CD4-positive, alpha-beta memory T cell (primary cell): Measurements from ENCODE around the gene DUSP8. TPM values are rescaled to one million over a fixed set of nuclear protein-coding genes. Genes with fewer than 3 reads are reported as not detected.

ENCODE experiments used
- CTCF ChIA-PET: fragments of 350-600 bp; sonication (Branson Sonifier 250); formaldehyde crosslinking; loops from one replicate; lab custom pipeline; 2021; ENCODE audit warnings: inconsistent platforms; ENCODE audit not compliant: partially characterized antibody; lab: Charles Lee
- POLR2A ChIA-PET: fragments of 350-600 bp; sonication (Branson Sonifier 250); formaldehyde crosslinking; loops from one replicate; lab custom pipeline; 2021; ENCODE audit not compliant: partially characterized antibody; lab: Charles Lee
- DNase-seq, 5 donors: peaks; one replicate each; pipeline versions ENCODE4 v3.0.0 to v3.0.0-alpha.2; 2020 to 2022; ENCODE audit warnings: mixed read lengths in 1 of 5
- H3K27ac ChIP-seq: one replicate; pipeline ENCODE4 v1.7.0; 2013; ENCODE audit warnings: low read depth, low read length
- H3K27me3 ChIP-seq: 2 replicates; pipeline ENCODE4 v1.7.0; 2013; ENCODE audit warnings: mild to moderate bottlenecking, low read length, moderate library complexity; ENCODE audit not compliant: insufficient read depth
- H3K36me3 ChIP-seq: 2 replicates; pipeline ENCODE4 v1.7.0; 2013; ENCODE audit warnings: mild to moderate bottlenecking, low read length, moderate library complexity; ENCODE audit not compliant: insufficient read depth
- H3K4me1 ChIP-seq: 2 replicates; pipeline ENCODE4 v1.7.0; 2013; ENCODE audit warnings: mild to moderate bottlenecking, low read length, moderate library complexity; ENCODE audit not compliant: insufficient read depth
- H3K4me3 ChIP-seq, 2 donors: one replicate each; pipeline ENCODE4 v1.7.0; 2013; ENCODE audit warnings: low read length in 2 of 2, mild to moderate bottlenecking in 1 of 2
- H3K9me3 ChIP-seq, 2 donors: one replicate each; pipeline ENCODE4 v1.7.0; 2013; ENCODE audit warnings: low read length in 2 of 2, control low read depth in 1 of 2; ENCODE audit not compliant: control insufficient read depth in 1 of 2
- H3K27ac Mint-ChIP-seq, 7 donors: one replicate each; pipeline ENCODE4 v1.8.0; 2020 to 2021; ENCODE audit warnings: mixed read lengths in 7 of 7, mild to moderate bottlenecking in 6 of 7, inconsistent platforms in 3 of 7, moderate library complexity in 3 of 7
- H3K27me3 Mint-ChIP-seq, 2 donors: one replicate each; pipeline ENCODE4 v1.8.0; 2020 to 2021; ENCODE audit warnings: mixed read lengths in 2 of 2
- H3K36me3 Mint-ChIP-seq, 2 donors: one replicate each; pipeline ENCODE4 v1.8.0; 2020 to 2021; ENCODE audit warnings: mixed read lengths in 2 of 2, inconsistent platforms in 1 of 2, mild to moderate bottlenecking in 1 of 2
- H3K4me1 Mint-ChIP-seq, 4 donors: one replicate each; pipeline ENCODE4 v1.8.0; 2020 to 2021; ENCODE audit warnings: mixed read lengths in 4 of 4, mild to moderate bottlenecking in 1 of 4
- H3K4me3 Mint-ChIP-seq, 8 donors: one replicate each; pipeline ENCODE4 v1.8.0; 2020 to 2021; ENCODE audit warnings: mixed read lengths in 8 of 8, mild to moderate bottlenecking in 7 of 8, moderate library complexity in 6 of 8, inconsistent platforms in 3 of 8
- H3K9me3 Mint-ChIP-seq, 8 donors: one replicate each; pipeline ENCODE4 v1.8.0; 2020 to 2021; ENCODE audit warnings: mixed read lengths in 8 of 8, mild to moderate bottlenecking in 5 of 8, inconsistent platforms in 3 of 8, moderate library complexity in 1 of 8
- intact Hi-C: fragments of 100-400 bp; cut with micrococcal nuclease; formaldehyde crosslinking; loops from one replicate; pipeline ENCODE4 v1.15.1; 2023
- polyA plus RNA-seq, 2 donors: library from polyadenylated mRNA; unstranded; fragments of 300-500 nt; fragmentation: Illumina TruSeq; gene quantifications; one replicate each; pipeline ENCODE4 v1.2.3, GENCODE V29; 2021
- total RNA-seq, 2 experiments: library from RNA; stranded (reverse); gene quantifications; one replicate each; pipeline ENCODE4 v1.2.3, GENCODE V29; 2021

DUSP8 gene
- total and polyA plus RNA-seq, 4 experiments from 2014 or later = 1.5 to 5.8 (median 5.8) TPM; not detected in 1

DNA sequence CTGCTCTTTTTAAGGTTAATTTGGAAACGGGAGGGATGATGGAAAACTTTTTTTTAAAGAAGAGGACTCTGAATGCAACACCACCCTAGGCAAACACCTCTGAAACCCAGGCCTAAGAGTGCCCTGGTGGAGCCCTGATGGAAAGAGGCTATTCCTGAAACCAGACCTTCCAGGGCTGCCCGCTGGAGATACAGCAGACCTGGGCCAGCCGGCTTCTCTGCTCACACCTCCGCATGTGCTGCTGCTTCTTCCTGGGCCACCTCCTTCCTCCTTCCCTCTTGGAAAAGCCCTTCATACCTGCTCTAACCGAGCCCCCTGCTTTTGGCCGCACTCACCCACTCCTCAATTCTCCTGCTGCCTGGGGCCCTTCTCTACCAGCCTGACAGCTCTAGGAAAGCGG, 37.9 kb downstream of the DUSP8 start:
- H3K27ac ChIP-seq = no peak overlapping the region
- H3K9me3 Mint-ChIP-seq = peaks cover 0 to 2% (median 0%) of the 10 kb centered on the region in 8 donors
- H3K27me3 ChIP-seq = no peaks in the 10 kb centered on the region
- H3K27ac Mint-ChIP-seq = peak overlapping the region in 1 of 7 donors; percentile 41
- peaks cover 74% of the 10 kb centered on the region for H3K4me1 ChIP-seq
- H3K27me3 Mint-ChIP-seq = no peaks in the 10 kb centered on the region
- CTCF ChIA-PET = no interaction called here
- H3K9me3 ChIP-seq = no peaks in the 10 kb centered on the region
- intact Hi-C loops = no loop called here
- H3K36me3 Mint-ChIP-seq = peaks cover 9 to 14% of the 10 kb centered on the region in 2 donors
- no peak for DNase-seq
- H3K4me3 ChIP-seq = no peak overlapping the region
- H3K4me3 Mint-ChIP-seq = no peak overlapping the region
- POLR2A ChIA-PET = no interaction called here
- H3K36me3 ChIP-seq = peaks cover 26% of the 10 kb centered on the region
- H3K4me1 Mint-ChIP-seq = peaks cover 25 to 73% (median 36%) of the 10 kb centered on the region in 4 donors

GRCh38 chr11:1533342-1533725, 38.7 kb downstream of the DUSP8 start:
- peaks cover 26% of the 10 kb centered on the region for H3K36me3 ChIP-seq
- H3K27ac ChIP-seq = no peak overlapping the region
- H3K4me3 Mint-ChIP-seq = peak overlapping the region in 1 of 8 donors; percentile 49
- H3K4me1 Mint-ChIP-seq = peaks cover 27 to 81% (median 38%) of the 10 kb centered on the region in 4 donors
- H3K27me3 ChIP-seq = no peaks in the 10 kb centered on the region
- DNase-seq = no peak
- ChIA-PET POLR2A (no interaction called here), CTCF (no interaction called here)
- H3K4me1 ChIP-seq = peaks cover 82% of the 10 kb centered on the region
- H3K9me3 Mint-ChIP-seq = peaks cover 0 to under 1% (median 0%) of the 10 kb centered on the region in 8 donors
- intact Hi-C loops = no loop called here
- H3K27me3 Mint-ChIP-seq = no peaks in the 10 kb centered on the region
- H3K4me3 ChIP-seq = no peak overlapping the region
- peaks cover 9 to 15% of the 10 kb centered on the region in 2 donors for H3K36me3 Mint-ChIP-seq
- H3K9me3 ChIP-seq = no peaks in the 10 kb centered on the region
- no peak overlapping the region for H3K27ac Mint-ChIP-seq

GRCh38 chr11:1532606-1533341, 39.3 kb downstream of the DUSP8 start:
- no peaks in the 10 kb centered on the region for H3K27me3 ChIP-seq
- no peak overlapping the region for H3K27ac ChIP-seq
- Mint-ChIP-seq H3K36me3 (peaks cover 9 to 20% of the 10 kb centered on the region in 2 donors), H3K27me3 (no peaks in the 10 kb centered on the region), H3K27ac (peak overlapping the region in 2 of 7 donors; percentile 59 to 80), H3K9me3 (no peaks in the 10 kb centered on the region), H3K4me1 (peaks cover 32 to 87% (median 41%) of the 10 kb centered on the region in 4 donors), H3K4me3 (peak overlapping the region in 2 of 8 donors; percentile 22 to 49)
- CTCF ChIA-PET = no interaction called here
- intact Hi-C loops = no loop called here
- no peaks in the 10 kb centered on the region for H3K9me3 ChIP-seq
- POLR2A ChIA-PET = no interaction called here
- peaks cover 26% of the 10 kb centered on the region for H3K36me3 ChIP-seq
- DNase-seq = no peak
- H3K4me1 ChIP-seq = peaks cover 86% of the 10 kb centered on the region
- no peak overlapping the region for H3K4me3 ChIP-seq

GRCh38 chr11:1532014-1532586, 40.0 kb downstream of the DUSP8 start:
- Mint-ChIP-seq H3K9me3 (no peaks in the 10 kb centered on the region), H3K27ac (peak overlapping the region in 1 of 7 donors; percentile 37), H3K36me3 (peaks cover 9 to 20% of the 10 kb centered on the region in 2 donors), H3K4me3 (no peak overlapping the region), H3K27me3 (no peaks in the 10 kb centered on the region), H3K4me1 (peaks cover 29 to 86% (median 40%) of the 10 kb centered on the region in 4 donors)
- Histone ChIP-seq H3K27ac (no peak overlapping the region), H3K4me3 (no peak overlapping the region), H3K36me3 (peaks cover 26% of the 10 kb centered on the region), H3K9me3 (no peaks in the 10 kb centered on the region), H3K4me1 (peaks cover 80% of the 10 kb centered on the region), H3K27me3 (no peaks in the 10 kb centered on the region)
- intact Hi-C loops = no loop called here
- ChIA-PET CTCF (interaction anchor here (0.7 to 1.0 kb wide), 2 partner anchors 18 to 63 kb away, joined by 3 to 4 read pairs; no protein-coding TSS in a partner anchor), POLR2A (no interaction called here)
- DNase-seq = no peak

GRCh38 chr11:1531449-1532013, 40.5 kb downstream of the DUSP8 start:
- H3K9me3 Mint-ChIP-seq = no peaks in the 10 kb centered on the region
- Histone ChIP-seq H3K36me3 (peaks cover 26% of the 10 kb centered on the region), H3K4me1 (peaks cover 78% of the 10 kb centered on the region), H3K27ac (no peak overlapping the region), H3K9me3 (no peaks in the 10 kb centered on the region), H3K4me3 (no peak overlapping the region), H3K27me3 (no peaks in the 10 kb centered on the region)
- DNase-seq = no peak
- no peaks in the 10 kb centered on the region for H3K27me3 Mint-ChIP-seq
- H3K4me1 Mint-ChIP-seq = peaks cover 29 to 87% (median 42%) of the 10 kb centered on the region in 4 donors
- H3K4me3 Mint-ChIP-seq = peak overlapping the region in 1 of 8 donors; percentile 17
- intact Hi-C loops = no loop called here
- ChIA-PET CTCF (interaction anchor here (0.7 to 1.0 kb wide), 2 partner anchors 17 to 64 kb away, joined by 3 to 4 read pairs; no protein-coding TSS in a partner anchor), POLR2A (no interaction called here)
- H3K27ac Mint-ChIP-seq = peak overlapping the region in 4 of 7 donors; percentile 37 to 88 (median 59)
- peaks cover 9 to 20% of the 10 kb centered on the region in 2 donors for H3K36me3 Mint-ChIP-seq

- no peak overlapping the region for H3K4me3 ChIP-seq
- Mint-ChIP-seq H3K27me3 (no peaks in the 10 kb centered on the region), H3K36me3 (peaks cover 9 to 20% of the 10 kb centered on the region in 2 donors), H3K27ac (peak overlapping the region in 4 of 7 donors; percentile 27 to 88 (median 59)), H3K4me1 (peaks cover 31 to 87% (median 41%) of the 10 kb centered on the region in 4 donors), H3K4me3 (peak overlapping the region in 1 of 8 donors; percentile 22), H3K9me3 (no peaks in the 10 kb centered on the region)
- H3K9me3 ChIP-seq = no peaks in the 10 kb centered on the region
- H3K4me1 ChIP-seq = peaks cover 78% of the 10 kb centered on the region
- no peaks in the 10 kb centered on the region for H3K27me3 ChIP-seq
- H3K27ac ChIP-seq = no peak overlapping the region
- H3K36me3 ChIP-seq = peaks cover 25% of the 10 kb centered on the region
- DNase-seq = no peak
- POLR2A ChIA-PET = no interaction called here
- intact Hi-C loops = no loop called here
- CTCF ChIA-PET = interaction anchor here (1.0 kb wide), 1 partner anchor 64 kb away, joined by 4 read pairs; no protein-coding TSS in a partner anchor
Measured at GRCh38 chr11:1530686-1531448, 41.2 kb downstream of the DUSP8 start.
